SKM-1 treated with dmso at 0.1 percent for 144 hours (cell line): ENCODE measurements around the gene MED13L.

Experiments
- DNase-seq: peaks from one replicate; lab custom pipeline; 2025; ENCODE audit not compliant: unreplicated experiment; lab: John Stamatoyannopoulos, UW

Gene MED13L

GRCh38 chr12:116026768-116027550 lies 250.5 kb downstream of the MED13L start:
- DNase-seq = no peak

DNA sequence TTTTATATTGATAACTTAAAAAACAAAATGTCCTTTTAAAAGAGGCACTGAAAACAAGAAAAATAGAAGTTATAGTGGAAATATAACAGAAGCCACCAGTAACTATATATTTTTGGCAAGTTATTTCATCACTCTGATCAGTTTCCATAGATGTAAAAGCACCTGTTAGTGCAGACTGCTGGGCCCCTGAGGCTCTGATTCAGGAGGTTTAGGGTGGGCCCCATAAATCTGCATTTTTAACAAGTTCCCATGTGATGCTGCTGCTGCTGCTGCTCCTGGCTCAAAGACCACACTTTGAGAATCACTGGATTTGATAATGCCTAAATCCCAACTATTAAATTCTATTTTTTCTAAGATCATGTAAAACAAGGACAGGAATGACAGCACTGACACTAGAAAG lies 251.1 kb downstream of the MED13L start:
- DNase-seq = no peak

- DNase-seq = no peak
Observed at GRCh38 chr12:116024769-116025168, 252.7 kb downstream of the MED13L start.

GRCh38 chr12:116019415-116019814 lies 258.1 kb downstream of the MED13L start:
- DNase-seq = no peak

DNA sequence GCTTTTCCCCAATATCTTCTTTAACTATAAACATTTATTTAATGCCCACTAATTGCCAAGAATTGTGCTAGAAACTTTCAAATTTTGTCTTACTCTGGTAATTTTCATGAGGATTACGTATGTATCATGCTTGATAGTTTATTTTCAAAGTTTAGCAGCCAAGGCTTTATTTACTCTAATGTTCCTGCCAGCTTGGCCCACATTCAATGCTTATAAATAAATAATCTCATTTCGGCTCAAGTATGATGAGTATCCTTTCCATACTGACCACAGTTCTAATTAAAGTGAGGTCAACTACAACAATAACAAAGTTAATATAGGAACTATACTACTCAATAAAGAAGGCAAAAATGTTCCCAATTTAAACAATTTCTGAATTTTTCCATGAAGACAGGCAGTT lies 259.2 kb downstream of the MED13L start:
- DNase-seq = no peak

DNA sequence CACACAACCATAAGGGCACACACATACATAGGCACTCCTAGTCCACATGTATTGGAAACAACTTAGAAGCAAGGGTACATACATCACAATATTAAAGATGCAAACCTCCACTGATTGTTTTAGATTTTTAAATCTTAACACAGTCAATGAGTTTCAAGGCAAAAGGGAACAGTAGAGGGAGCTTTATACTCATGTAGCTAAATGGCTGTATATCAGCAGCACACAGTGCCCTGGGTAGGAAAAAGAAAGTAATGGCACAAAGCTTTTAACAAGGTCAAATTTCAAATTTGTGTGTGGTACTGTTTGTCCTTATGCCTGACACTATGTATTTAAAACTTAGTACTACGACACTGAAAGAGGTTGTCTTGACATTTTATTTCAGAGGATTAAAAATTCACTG lies 262.0 kb downstream of the MED13L start:
- no peak for DNase-seq

- DNase-seq = no peak
Observed at GRCh38 chr12:116012757-116013156, 264.7 kb downstream of the MED13L start.

GRCh38 chr12:116011217-116011616 lies 266.3 kb downstream of the MED13L start:
- DNase-seq = no peak

DNA sequence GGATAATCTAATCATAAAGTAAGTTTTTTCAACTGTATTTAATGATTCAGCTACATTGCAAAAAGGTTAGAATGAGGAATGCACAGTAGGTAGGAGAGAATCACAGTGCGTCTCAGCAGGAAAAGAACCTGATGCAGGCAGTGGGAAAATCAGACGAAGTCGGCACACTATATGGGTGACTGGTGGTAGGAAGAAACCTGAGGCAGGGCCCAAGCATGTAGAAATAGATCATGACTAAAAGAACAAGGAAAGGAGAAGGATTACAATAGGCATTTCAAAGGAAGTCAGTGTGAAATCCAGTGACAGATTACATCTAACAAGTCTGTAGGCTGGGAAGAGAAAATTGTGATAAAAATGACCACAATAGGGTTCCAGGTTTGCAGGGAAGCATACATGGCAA lies 267.0 kb downstream of the MED13L start:
- no peak for DNase-seq

GRCh38 chr12:116009805-116010204 lies 267.7 kb downstream of the MED13L start:
- no peak for DNase-seq

DNA sequence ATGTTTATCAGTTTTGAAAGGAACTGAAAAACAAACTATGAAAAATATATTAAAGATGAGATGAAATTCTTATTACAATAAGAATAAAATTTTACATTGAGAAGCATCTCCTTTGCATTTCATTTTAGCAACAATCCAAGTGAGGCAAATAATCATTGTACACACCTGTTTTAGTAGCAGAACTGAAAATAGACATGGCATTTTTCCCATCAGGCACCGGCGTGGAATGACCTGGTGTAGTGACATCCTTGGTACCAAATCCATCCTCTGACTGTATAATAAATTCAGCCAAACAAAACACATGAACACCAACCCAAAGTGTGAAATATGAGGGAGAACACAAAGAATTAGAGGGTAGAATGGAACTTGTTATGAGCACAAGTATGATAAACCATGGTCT lies 271.4 kb downstream of the MED13L start:
- DNase-seq = no peak

DNA sequence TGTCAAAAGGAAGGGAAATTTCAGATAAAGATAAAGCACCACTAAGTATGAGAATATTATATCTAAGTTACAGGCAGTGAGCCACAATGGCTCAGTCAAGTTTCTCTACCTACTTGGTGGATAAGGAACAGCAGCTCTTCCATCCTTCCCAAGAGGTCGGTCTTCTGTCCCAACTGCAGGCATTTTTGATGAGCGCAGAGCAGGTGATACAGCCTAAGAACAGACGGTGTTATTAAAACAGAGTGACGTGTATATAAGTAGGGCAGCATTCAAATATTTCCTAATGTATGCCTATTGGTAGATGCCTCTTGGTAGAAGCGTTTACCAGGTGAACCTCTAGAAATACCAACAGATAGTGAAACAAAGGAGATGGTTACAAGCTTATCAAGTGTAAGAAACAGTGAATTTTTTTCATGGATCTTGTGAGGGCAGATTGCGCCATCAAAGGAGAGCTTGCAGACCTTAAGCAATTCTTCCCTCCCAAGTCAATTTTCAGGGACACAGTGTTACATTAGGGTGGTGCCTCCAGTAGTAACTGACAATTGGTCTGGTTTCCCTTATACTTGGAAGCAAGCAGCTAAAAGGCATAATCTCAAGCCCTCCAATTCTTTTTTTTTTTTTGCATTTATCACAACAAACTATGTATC lies 274.5 kb downstream of the MED13L start:
- no peak for DNase-seq

DNA sequence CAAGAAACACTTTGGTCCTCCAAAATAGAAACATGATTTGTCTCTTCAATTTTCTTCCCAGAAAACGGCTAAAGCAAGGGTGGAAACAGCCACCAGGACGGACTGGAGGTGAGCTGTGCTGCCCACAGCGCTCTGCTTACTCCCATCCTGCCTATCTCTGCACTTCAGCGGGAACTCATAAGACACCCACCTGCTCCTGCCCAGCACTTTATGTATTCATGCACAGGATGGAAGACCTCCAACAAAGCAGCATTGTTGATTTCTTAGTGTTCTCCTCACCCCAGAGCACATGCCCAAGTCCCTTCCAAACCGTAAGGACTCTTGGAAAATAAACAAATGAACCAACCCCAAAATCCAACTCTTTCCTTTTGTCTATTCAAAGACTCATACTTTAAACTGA lies 277.2 kb downstream of the MED13L start:
- no peak for DNase-seq

GRCh38 chr12:115999582-115999981 lies 277.9 kb downstream of the MED13L start:
- no peak for DNase-seq

DNA sequence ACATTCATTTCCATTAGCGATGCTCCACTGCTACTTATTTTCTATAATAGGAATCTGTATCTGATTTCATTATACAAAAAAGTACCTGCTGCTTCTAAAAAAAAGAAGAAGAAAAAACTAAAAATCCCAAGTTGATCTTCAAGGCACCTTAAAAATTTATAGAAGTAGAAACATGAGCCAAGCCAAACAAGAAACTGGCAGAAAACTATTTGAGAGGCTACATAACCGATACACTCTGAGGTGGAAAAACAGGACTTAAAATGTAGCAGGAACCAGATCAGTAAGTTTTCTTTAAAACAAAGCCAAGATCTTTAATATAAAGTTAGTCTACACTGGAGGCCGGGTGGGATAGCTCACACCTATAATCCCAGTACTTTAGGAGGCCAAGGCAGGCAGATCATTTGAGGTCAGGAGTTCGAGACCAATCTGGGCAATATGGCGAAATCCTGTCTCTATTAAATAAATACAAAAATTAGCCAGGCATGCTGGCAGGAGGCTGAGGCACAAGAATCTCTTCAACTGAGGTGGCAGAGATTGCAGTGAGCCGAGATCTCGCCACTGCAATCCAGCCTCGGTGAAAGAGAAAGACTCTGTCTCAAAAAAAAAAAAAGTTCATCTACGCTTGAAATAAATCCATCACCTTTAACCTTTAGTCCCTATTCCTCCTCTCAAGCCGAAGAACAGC lies 278.6 kb downstream of the MED13L start:
- no peak for DNase-seq

GRCh38 chr12:115998119-115998633 lies 279.3 kb downstream of the MED13L start:
- DNase-seq = no peak

GRCh38 chr12:115993737-115994136 lies 283.8 kb downstream of the MED13L start:
- DNase-seq = no peak

GRCh38 chr12:115990241-115990640 lies 287.3 kb downstream of the MED13L start:
- DNase-seq = no peak

DNA sequence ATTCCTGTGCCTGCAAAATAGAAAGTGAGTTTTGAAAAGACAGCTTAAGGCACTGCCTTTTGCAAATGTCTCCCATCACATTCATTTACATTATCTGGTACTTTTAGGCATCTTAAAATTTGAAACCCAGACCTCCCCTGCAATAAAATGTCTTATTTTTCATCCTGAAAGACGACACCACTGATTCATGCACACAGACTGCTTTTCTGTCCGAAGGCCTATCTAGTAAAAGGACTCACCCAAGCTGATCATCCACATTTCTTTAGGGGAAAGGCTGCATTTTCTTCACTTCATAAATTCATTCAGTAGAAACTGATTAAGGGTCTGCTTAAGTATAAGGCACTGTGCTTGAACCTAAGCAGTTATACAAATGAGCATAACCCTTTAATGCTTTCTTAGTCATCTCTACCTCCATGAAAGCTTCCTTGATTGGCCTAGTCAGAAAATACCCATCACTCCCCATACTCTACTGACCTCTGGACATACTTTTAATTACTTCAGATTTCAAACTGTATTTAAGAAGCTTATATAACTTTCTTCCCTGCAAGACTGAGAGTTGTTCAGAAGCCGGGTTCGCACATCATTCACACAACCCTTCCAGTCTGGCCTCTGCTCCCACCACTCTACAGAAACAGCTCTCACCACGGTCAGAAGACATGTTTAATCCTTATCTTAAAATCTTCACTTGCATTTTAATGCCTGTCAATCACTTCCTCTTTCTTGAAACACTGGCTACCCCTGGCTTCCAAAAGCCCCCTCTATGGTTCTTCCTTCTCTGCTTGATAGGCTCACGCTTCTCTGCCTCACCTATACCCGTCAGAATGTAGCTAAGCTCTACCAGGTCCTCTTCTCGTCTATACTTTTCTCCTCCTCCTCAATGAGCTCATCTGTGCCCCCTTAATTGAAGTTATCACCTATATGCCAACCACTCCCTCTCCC lies 288.6 kb downstream of the MED13L start:
- no peak for DNase-seq

- no peak for DNase-seq
Observed at GRCh38 chr12:115988212-115988611, 289.3 kb downstream of the MED13L start.

DNA sequence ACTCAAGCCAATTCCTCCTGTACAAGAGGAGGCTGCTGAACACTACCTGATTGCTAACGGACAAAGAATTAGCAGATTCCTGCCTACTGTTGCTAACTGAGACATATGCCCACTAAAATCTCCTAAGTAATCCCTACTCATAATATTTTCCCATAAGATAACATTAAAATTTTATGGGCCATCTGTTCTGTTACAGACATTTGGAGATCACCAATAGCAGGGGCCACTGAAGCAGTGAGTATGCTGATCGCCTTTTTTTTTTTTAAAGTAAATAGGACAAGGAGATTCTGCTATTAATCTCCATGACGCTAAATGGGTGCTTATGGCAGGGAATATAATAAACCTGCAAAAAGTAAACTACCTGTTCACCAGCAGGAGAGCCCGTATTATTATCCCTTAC lies 292.9 kb downstream of the MED13L start:
- DNase-seq = no peak
